Measurements from ENCODE around the gene RARS1.

- no peak for TF ChIP-seq REST (IDR thresholded peaks at IDR 0.05)
- no peak for TF ChIP-seq POLR2AphosphoS2 (conservative IDR thresholded peaks at IDR 0.05; ENCODE audit: low read length)
- no peak for TF ChIP-seq MAFK (IDR thresholded peaks at IDR 0.05; ENCODE audit: partially characterized antibody)
- TF ChIP-seq CTCF (IDR thresholded peaks at IDR 0.05), result no peak
- no peak for TF ChIP-seq MAX (IDR thresholded peaks at IDR 0.05)
- TF ChIP-seq POLR2A (IDR thresholded peaks at IDR 0.05; ENCODE audit: low read length), result no peak
- no peak for TF ChIP-seq NFE2L2 (conservative IDR thresholded peaks at IDR 0.05; ENCODE audit: low read length)
- TF ChIP-seq RAD21 (conservative IDR thresholded peaks at IDR 0.05 in 1 of 2, IDR thresholded peaks at IDR 0.05 in 1 of 2), result no peak
- no peak for TF ChIP-seq CEBPB (IDR thresholded peaks at IDR 0.05)
- TF ChIP-seq EHMT2 (IDR thresholded peaks at IDR 0.05; ENCODE audit: low read depth), result no peak
- TF ChIP-seq ELK1 (IDR thresholded peaks at IDR 0.05; ENCODE audit: low read depth, low read length), result no peak
- TF ChIP-seq BCL3 (IDR thresholded peaks at IDR 0.05), result no peak
These were observed 3.9 kb upstream of the RARS1 start for GRCh38 chr5:168482361-168482760.
